Adrenal gland (tissue), 5 donors: ENCODE measurements around the gene CABP4.

Source experiments
- CTCF ChIP-seq, 6 experiments: fragments of 450-650 bp in 4 of 6; fragments of 200-600 bp in 2 of 6; sonication (generic) in 1 of 6; IDR thresholded peaks; 1 replicate in 5 of 6; 2 replicates in 1 of 6; pipeline versions ENCODE4 v1.5.1 to v1.8.0; 2016 to 2021; ENCODE audit warnings: antibody characterized with exemption in 6 of 6, mild to moderate bottlenecking in 2 of 6, moderate library complexity in 1 of 6
- POLR2A ChIP-seq, 2 donors: fragments of 450-650 bp; IDR thresholded peaks; one replicate each; pipeline ENCODE4 v1.6.1; 2017; ENCODE audit warnings: antibody characterized with exemption in 2 of 2, mild to moderate bottlenecking in 2 of 2, moderate library complexity in 1 of 2
- donor health status: DM: no; HTN: no; CAD: no.

DNA sequence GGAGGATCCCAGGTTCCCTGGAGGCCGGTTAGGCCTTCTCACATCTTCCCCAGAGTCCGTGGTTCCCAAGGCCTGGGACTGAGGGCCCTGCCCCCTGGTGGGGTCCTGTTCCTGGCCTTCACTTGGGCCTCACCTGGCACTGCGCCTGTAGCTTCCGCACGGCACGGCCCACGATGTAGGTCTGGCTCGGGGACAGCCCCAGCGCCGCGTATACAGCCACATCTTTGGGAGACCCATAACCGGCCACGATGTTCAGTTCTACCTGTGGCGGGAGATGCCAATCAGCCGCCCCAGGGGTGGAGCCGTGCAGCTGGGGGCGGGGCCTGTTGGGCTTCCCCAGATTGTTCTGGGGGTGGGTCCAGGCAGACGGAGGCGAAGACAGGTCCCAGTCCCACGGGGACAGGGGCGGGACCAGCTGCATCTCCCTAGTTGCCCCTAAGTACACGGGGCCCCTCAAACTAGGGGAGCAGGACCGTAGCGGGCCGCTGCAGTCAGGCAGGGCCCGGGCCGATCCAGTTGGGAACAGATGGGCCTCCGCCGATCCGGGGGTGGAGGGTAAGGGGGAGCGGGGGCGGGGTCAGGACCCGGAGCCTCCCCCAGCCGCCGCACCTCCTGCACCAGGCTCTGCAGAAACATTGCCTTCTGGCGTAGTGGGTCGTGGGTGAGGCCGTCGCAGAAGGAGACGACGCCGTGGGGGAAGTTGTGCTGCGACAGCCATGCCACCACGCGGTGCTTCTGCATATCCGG is 37.8 kb downstream of the CABP4 start:
- TF ChIP-seq POLR2A (IDR thresholded peaks at IDR 0.05) (no peak), CTCF (IDR thresholded peaks at IDR 0.05) (no peak)
